Heart right ventricle (tissue), 16 donors: ENCODE measurements around the gene NGEF. TPM values are rescaled to one million over a fixed set of nuclear protein-coding genes. Genes with fewer than 3 reads are reported as not detected.

Source experiments
- ATAC-seq, 8 donors: fragments of 200-7000 bp; cut with Tn5 transposase; one replicate each; pipeline ENCODE4 v1.9.1; 2020; ENCODE audit warnings: mild to moderate bottlenecking in 8 of 8, moderate library complexity in 8 of 8, moderate number of reproducible peaks in 1 of 8
- DNase-seq, 2 donors: peaks; one replicate each; pipeline ENCODE4 v3.0.0-alpha.2; 2020
- H3K27ac ChIP-seq, 10 donors: fragments of 200-600 bp; sonication (generic) in 2 of 10; one replicate each; pipeline versions ENCODE4 v1.5.0 to v1.8.0; 2020 to 2022; ENCODE audit warnings: mild to moderate bottlenecking in 3 of 10
- H3K27me3 ChIP-seq, 7 donors: fragments of 200-600 bp; one replicate each; pipeline ENCODE4 v1.8.0; 2021 to 2022; ENCODE audit warnings: mild to moderate bottlenecking in 2 of 7
- H3K36me3 ChIP-seq, 9 donors: fragments of 200-600 bp; sonication (generic) in 1 of 9; one replicate each; pipeline versions ENCODE4 v1.5.0 to v1.8.0; 2020 to 2022; ENCODE audit warnings: mild to moderate bottlenecking in 2 of 9
- H3K4me1 ChIP-seq, 9 donors: fragments of 200-600 bp; sonication (generic) in 1 of 9; one replicate each; pipeline versions ENCODE4 v1.5.0 to v1.8.0; 2020 to 2022; ENCODE audit warnings: mild to moderate bottlenecking in 4 of 9
- H3K4me3 ChIP-seq, 10 donors: fragments of 200-600 bp; sonication (generic) in 2 of 10; one replicate each; pipeline versions ENCODE4 v1.5.0 to v1.8.0; 2020 to 2022; ENCODE audit warnings: mild to moderate bottlenecking in 7 of 10, moderate library complexity in 2 of 10
- H3K9me3 ChIP-seq, 11 donors: fragments of 200-600 bp in 10 of 11; sonication (generic) in 2 of 11; one replicate each; pipeline versions ENCODE4 v1.5.0 to v1.8.0; 2013 to 2022; ENCODE audit warnings: mild to moderate bottlenecking in 2 of 11, control low read depth in 1 of 11, moderate library complexity in 1 of 11
- WGBS, 2 donors: extraction: QIAGEN DNeasy Blood & Tissue Kit; methylation state at CpG; one replicate each; pipeline ENCODE4 v1.1.7; 2013; ENCODE audit warnings: inconsistent platforms in 1 of 2; 5-methylcytosine and 5-hydroxymethylcytosine counted together
- intact Hi-C, 10 donors: fragments of 100-400 bp; cut with DNase I; formaldehyde crosslinking; loops; one replicate each; pipeline versions ENCODE4 v1.11.1 to v1.14.2; 2022
- polyA plus RNA-seq, 2 donors: library from polyadenylated mRNA; stranded (reverse); fragments of 200-250 nt; gene quantifications; one replicate each; pipeline ENCODE4 v1.2.3, GENCODE V29; 2013
- total RNA-seq, 10 donors: library from RNA; stranded (reverse); fragmentation: NEBNext Ultra II Directional in 3 of 10; extraction: Animal tissue kit (Norgen Biotek cat#: 25700) in 3 of 10; gene quantifications; one replicate each; pipeline versions ENCODE4 v1.2.1 to v1.2.4, GENCODE V29; 2021 to 2023
- TF ChIP-seq, protein P1 (sequence below), 9 donors: fragments of 200-600 bp; sonication (generic) in 2 of 9; IDR thresholded peaks; one replicate each; pipeline versions ENCODE4 v1.5.0 to v1.8.0; 2021 to 2022; ENCODE audit warnings: antibody characterized with exemption in 9 of 9, mild to moderate bottlenecking in 5 of 9, moderate library complexity in 1 of 9
- donor health status: Arrhythmogenic right ventricular cardiomyopathy.
- donor health status: ischemic (EF 13 %, LVEDD 7.1; RV severe dilation, severe dysfunction).
- donor health status: healthy with polysubstance abuse.
- donor health status: DM: no; HTN: yes; CAD: no.
- donor health status: DM: no; HTN: no; CAD: no.
- donor health status: ischemic (EF 25% LVEDD 6.9; RV normal size, moderate dysfunction).
- donor health status: ischemic (EF 25% LVEDD 5.7; RV mildly dilated, moderate dysfunction).
- donor health status: healthy.
- donor health status: DM: yes; HTN: yes; CAD: no.
- donor health status: Ischemic cardiomyopathy.
- donor health status: ischemic (EF 35%, LVEDD 5.7; RV mildly dilated, moderate dysfunction).
- donor health status: nonischemic (EF 11% LVEDD 7.7; RV severe dilation, severe dysfunction).
- donor health status: DM: yes; HTN: yes; CAD: no.
- donor health status: PGD.
- donor health status: ischemic (EF 29% LVEDD 5.4; RV normal size, mild dysfunction).
- donor health status: nonischemic (EF 23%, LVEDD 6.1; RV moderate dilation, normal function).

Gene NGEF
- total and polyA plus RNA-seq, 12 donors: 0.27 to 0.75 (median 0.54) TPM; not detected in 3

DNA sequence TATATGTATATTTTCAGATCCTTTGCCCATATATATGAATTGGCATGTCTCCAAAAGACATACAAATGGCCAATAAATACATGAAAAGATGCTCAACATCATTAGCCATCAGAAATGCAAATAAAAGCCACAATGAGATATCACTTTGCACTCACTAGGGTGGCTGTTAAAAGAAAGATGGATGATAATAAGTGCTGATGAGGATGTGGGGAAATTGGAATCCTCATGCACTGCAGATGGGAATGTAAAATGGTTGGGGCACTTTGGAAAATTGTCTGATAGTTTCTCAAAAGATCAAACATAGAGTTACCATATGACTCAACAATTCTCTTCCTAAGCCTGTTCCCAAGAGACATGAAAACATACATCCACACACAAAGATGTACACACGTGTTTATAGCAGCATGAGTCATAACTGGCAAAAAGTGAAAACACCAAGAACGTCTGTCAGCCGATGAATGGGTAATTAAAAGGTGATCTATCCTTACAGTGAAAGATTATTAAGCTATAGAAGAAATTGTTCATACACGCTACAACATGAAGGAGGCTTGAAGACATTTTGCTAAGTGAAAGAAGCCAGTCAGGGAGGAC, 19.7 kb downstream of the NGEF start:
- DNase-seq (no peak), ATAC-seq (no peak)
- Histone ChIP-seq H3K36me3 (no peaks in the 10 kb centered on the region), H3K27me3 (peaks cover 0 to 12% (median 0%) of the 10 kb centered on the region in 7 donors), H3K4me1 (no peaks in the 10 kb centered on the region), H3K27ac (no peak overlapping the region), H3K4me3 (no peak overlapping the region), H3K9me3 (peaks cover 0 to 17% (median 0%) of the 10 kb centered on the region in 11 donors)
- 81 to 88% methylated on average over 4 of the region's 4 CpGs for WGBS, 2 donors
- intact Hi-C loops: no loop called here
- TF ChIP-seq, protein P1, sequence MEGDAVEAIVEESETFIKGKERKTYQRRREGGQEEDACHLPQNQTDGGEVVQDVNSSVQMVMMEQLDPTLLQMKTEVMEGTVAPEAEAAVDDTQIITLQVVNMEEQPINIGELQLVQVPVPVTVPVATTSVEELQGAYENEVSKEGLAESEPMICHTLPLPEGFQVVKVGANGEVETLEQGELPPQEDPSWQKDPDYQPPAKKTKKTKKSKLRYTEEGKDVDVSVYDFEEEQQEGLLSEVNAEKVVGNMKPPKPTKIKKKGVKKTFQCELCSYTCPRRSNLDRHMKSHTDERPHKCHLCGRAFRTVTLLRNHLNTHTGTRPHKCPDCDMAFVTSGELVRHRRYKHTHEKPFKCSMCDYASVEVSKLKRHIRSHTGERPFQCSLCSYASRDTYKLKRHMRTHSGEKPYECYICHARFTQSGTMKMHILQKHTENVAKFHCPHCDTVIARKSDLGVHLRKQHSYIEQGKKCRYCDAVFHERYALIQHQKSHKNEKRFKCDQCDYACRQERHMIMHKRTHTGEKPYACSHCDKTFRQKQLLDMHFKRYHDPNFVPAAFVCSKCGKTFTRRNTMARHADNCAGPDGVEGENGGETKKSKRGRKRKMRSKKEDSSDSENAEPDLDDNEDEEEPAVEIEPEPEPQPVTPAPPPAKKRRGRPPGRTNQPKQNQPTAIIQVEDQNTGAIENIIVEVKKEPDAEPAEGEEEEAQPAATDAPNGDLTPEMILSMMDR (IDR thresholded peaks at IDR 0.05): no peak

- H3K36me3 ChIP-seq: no peaks in the 10 kb centered on the region
- DNase-seq: no peak
- H3K27ac ChIP-seq: no peak overlapping the region
- peaks cover 0 to 48% (median 23%) of the 10 kb centered on the region in 7 donors for H3K27me3 ChIP-seq
- no peaks in the 10 kb centered on the region for H3K4me1 ChIP-seq
- WGBS, 2 donors: 82 to 88% methylated on average over 2 of the region's 2 CpGs
- no peak overlapping the region for H3K4me3 ChIP-seq
- TF ChIP-seq, protein P1 (IDR thresholded peaks at IDR 0.05): no peak
- peaks cover 0 to 7% (median 0%) of the 10 kb centered on the region in 11 donors for H3K9me3 ChIP-seq
- no peak for ATAC-seq
- intact Hi-C loops: no loop called here
These were observed 26.9 kb downstream of the NGEF start for GRCh38 chr2:232986155-232986554.

DNA sequence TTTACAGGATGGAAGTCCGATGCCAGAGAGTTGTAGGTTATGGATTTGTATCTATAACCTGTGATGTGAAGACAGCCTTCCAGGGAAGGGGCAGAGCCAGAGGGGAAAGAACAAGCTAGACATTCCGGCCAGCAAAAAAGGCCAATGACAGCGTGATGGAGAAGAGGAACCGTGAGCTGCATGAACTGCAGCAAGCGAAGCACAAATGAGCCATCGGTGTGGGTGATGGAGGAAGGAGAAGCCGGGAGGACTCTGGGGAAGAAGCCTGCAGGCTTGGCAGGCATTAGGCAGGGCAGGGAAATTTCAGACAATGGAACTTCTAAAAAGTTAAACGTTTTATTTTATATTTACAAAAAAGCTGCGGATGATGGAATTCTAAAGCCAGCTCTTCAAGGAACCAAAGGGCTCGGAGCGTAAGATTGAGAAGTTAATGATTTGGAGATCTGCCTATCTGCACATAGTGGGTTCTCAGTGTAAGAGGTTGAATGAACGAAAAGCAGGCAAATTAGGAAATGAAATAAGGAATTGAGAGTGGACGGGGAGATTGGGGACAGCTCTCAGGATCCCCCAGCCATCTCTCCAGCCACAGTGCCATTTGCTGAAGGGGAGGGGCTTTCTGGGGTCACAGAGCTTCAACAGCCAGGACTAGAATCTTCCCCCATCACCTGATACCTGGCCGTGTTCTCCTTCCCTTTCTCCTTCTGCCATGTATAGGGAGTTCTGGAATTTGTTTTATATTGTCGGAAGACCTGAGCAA, 28.4 kb downstream of the NGEF start:
- DNase-seq: no peak
- Histone ChIP-seq H3K4me1 (no peaks in the 10 kb centered on the region), H3K9me3 (peaks cover 0 to 7% (median 0%) of the 10 kb centered on the region in 11 donors), H3K27ac (no peak overlapping the region), H3K27me3 (peaks cover 0 to 61% (median 31%) of the 10 kb centered on the region in 7 donors), H3K4me3 (no peak overlapping the region), H3K36me3 (no peaks in the 10 kb centered on the region)
- TF ChIP-seq, protein P1 (IDR thresholded peaks at IDR 0.05): no peak
- intact Hi-C loops: no loop called here
- ATAC-seq: no peak
- 85% methylated on average over 15 of the region's 15 CpGs for WGBS, 2 donors

GRCh38 chr2:232983669-232984140, 29.4 kb downstream of the NGEF start:
- H3K27ac ChIP-seq: no peak overlapping the region
- H3K36me3 ChIP-seq: no peaks in the 10 kb centered on the region
- TF ChIP-seq, protein P1 (IDR thresholded peaks at IDR 0.05): no peak
- H3K4me3 ChIP-seq: no peak overlapping the region
- intact Hi-C loops: no loop called here
- peaks cover 0 to 7% (median 0%) of the 10 kb centered on the region in 11 donors for H3K9me3 ChIP-seq
- DNase-seq (no peak), ATAC-seq (no peak)
- H3K4me1 ChIP-seq: no peaks in the 10 kb centered on the region
- 52 to 55% methylated on average over 11 of the region's 11 CpGs for WGBS, 2 donors
- H3K27me3 ChIP-seq: peaks cover 0 to 65% (median 31%) of the 10 kb centered on the region in 7 donors
